Activated CD8-positive, alpha-beta memory T cell treated with anti-CD3 and anti-CD28 coated beads, Interleukin-2, amount 50 U/mL, for 1 hour (primary cell): ENCODE results near the gene CCDC88C.

Experiments
- DNase-seq: peaks from one replicate; pipeline ENCODE4 v3.0.0-alpha.2; 2020; ENCODE audit errors: extremely low read depth

Gene CCDC88C

GRCh38 chr14:91293281-91293680, 124.3 kb downstream of the CCDC88C start:
- DNase-seq = no peak

DNA sequence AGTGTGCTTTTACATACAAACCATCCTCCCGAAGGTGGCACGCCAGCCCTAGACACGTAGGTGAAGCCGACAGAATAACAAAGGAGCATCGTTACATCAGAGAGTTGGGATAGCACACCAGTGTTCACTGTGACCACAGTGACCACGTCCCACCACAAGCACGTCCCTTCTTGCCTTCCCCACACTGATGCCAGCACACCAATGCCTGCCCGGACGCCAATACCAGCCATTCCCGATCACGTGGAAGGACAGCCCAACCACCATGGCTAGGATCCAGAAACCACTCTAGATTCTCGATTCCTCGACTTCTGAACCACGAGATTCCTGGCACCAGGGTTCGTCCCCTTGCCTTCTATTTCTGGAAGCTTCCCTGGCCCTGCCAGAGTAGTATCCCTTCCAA, 125.1 kb downstream of the CCDC88C start:
- no peak for DNase-seq

DNA sequence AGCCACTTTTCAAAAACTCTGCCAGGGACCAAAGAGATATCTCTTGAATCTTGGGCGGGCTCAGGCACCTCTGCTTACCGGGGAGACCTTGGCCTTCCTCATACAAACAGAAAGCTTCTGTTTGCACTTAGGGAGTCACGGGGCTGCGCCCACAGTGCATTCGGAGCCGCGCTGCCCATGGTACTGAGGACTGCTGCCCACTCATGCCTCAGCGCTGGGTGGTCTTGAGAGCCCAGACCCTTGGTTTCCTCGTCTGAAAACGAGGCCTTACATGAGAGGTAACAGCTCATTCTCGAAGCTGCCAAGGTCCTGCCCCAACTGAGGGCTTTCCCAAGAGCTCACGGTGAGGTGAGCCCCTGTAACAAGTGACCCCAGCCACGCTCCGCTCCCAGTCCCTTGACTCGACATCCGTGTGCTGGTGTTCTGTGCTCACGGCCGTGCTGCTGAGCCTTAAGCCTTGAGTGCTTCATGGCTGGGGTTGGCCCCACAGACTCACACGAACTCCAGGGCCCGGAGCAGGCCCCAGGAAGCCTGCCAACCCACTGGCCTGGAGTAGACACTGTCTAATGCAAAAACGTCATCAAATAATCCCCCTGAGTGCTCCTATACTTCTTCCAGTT, 125.7 kb downstream of the CCDC88C start:
- DNase-seq = no peak

DNA sequence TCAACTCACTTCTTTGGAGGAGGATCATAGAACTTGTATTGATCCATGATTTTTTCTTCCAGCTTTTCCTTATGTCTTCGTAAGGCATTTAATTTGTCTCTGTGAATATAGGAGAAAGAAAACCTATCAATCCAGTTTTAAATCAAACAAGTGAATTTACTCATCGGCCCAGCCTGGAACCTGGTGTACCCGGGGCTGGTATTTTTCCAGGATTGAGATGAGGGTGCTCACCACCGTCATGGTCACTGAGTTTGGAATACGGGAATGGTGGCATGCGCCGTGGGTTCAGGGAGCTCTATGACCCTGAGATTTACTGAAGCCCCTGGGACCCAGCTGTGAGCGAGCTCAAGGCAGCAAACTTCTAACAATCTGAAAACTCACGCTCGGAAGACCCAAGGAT, 126.6 kb downstream of the CCDC88C start:
- DNase-seq = no peak

GRCh38 chr14:91289464-91289863, 128.2 kb downstream of the CCDC88C start:
- no peak for DNase-seq

- no peak for DNase-seq
Observed at GRCh38 chr14:91288876-91289275, 128.7 kb downstream of the CCDC88C start.

GRCh38 chr14:91286530-91286937, 131.1 kb downstream of the CCDC88C start:
- peak; percentile 41 for DNase-seq

DNA sequence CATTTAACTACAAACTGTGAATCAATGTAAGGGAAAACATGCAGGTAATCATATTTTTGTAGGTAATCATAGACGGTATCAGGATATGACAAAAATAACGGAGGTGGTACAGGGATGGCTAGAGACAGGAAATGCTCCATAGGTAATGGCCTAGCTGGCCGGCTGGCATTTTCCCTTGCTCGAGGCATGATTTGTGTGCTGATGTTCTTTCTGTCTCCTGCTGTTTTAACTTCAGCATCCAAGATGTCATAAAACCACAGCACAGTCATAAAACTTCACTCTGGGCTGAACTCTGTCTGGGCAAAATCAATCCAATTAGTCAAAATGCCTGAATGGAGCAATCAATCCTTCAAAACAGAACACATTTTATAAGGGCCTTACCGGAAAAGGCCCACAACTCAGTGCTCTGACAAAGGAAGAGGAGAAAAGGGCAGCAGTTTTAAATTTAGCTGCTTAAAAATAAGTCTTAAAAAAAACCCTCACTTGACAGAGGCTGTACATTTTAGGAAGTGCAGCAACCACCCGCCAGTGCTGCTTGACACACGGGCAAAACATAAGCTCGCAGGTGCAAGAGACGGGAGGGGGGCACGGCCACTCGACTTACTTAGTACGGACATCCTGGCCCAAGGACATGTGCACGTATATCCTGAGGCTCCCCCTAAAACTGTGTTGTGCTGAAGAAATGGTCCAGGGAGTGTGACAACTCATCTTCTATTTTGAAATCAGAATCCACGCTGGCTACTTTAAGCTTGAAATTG, 132.7 kb downstream of the CCDC88C start:
- no peak for DNase-seq

DNA sequence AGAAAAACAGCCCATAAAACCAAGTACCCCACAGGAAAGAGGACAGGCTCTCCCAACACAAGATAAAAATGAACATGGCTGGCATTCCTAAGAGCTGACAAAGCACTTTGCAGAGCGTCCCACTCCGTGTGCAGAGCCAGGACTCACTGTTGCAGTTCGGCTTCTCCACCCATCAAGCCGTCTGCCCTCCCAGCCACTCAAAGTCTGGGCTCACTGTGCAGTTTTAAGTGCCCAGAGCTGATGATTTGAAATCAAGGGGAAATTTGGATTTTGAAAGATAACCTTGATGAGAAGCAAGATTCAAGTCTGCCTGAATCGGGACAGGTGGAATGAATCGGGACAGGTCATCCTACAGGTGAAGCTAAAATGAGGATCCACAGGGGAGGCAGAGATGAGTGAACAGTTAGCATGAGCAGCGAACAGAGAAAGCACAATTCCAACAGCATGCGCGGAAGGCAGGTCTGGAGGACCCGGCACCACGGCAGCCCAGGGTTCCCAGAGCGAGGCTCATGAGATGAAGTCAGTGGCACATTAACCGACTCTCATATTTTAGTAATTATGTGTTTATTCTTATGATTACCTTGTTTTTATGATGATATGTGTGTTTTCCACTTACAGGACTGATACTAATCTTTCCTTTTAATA, 133.4 kb downstream of the CCDC88C start:
- no peak for DNase-seq

DNA sequence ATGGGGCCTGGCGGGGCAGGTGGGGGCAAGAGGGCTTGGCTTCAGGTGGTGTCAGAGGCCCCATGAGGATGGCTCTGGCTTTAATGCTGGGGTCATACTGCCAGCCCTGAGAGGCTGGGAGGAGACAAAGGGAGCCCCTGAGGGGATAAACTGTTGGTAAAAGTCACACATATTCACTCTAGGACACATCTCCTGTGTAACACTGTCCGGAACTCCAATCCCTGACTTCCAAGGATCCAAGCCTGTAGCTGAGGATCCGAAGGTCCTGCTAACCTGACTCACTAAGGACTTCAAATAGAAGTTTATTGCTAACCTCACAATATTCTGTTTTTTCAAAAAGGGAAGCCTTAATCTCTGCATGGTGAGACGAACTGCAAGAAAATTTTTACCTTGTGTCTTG, 134.0 kb downstream of the CCDC88C start:
- no peak for DNase-seq

- no peak for DNase-seq
Observed at GRCh38 chr14:91282954-91283645, 134.5 kb downstream of the CCDC88C start.

GRCh38 chr14:91281346-91281745, 136.3 kb downstream of the CCDC88C start:
- no peak for DNase-seq

- no peak for DNase-seq
Observed at GRCh38 chr14:91280129-91280528, 137.5 kb downstream of the CCDC88C start.

GRCh38 chr14:91279354-91279753, 138.3 kb downstream of the CCDC88C start:
- DNase-seq = no peak

GRCh38 chr14:91278383-91278715, 139.3 kb downstream of the CCDC88C start:
- DNase-seq = no peak

DNA sequence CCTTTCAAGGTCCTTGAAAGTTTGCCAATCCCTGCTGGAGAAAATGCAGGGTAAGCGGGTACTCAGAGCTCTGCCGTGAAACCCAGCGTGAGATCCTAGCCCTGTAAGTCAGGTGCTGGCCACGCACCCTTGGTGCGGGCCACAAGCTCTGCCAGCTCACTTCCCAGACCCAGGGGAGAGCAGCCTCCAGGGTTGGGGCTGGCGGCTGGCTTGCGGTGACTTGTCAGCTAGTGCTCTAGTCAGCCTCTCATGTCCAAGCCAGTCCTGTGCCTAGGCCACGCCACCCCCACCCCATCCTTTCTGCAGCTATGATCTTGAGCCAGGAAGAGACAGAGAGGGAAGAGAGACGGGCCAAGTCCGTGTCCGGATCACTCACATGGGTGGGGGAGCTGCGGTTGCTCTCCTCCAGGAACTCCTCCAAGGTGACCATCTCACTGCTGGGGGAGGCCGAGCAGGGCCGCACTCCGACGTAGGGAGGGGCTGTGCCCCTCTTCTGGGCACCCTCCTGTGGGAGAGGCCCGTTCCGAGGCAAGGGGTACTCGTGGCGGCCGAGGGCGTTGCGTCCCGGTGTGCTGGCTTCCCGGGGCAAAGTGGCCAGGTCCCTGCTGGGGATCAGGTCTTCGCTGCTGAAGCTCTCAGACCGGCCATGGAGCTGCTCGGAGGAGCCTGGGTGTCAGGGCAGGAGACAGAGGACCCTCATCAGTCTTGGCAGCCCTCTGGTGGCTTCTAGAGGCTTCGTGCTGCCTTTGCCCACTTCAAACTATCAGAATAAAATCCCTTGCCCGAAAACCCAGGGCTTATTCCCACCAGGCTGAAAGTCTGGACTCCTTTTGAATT, 139.9 kb downstream of the CCDC88C start:
- DNase-seq = no peak

GRCh38 chr14:91274796-91275195, 142.8 kb downstream of the CCDC88C start:
- DNase-seq = no peak

- no peak for DNase-seq
Observed at GRCh38 chr14:91273885-91274273, 143.7 kb downstream of the CCDC88C start.

DNA sequence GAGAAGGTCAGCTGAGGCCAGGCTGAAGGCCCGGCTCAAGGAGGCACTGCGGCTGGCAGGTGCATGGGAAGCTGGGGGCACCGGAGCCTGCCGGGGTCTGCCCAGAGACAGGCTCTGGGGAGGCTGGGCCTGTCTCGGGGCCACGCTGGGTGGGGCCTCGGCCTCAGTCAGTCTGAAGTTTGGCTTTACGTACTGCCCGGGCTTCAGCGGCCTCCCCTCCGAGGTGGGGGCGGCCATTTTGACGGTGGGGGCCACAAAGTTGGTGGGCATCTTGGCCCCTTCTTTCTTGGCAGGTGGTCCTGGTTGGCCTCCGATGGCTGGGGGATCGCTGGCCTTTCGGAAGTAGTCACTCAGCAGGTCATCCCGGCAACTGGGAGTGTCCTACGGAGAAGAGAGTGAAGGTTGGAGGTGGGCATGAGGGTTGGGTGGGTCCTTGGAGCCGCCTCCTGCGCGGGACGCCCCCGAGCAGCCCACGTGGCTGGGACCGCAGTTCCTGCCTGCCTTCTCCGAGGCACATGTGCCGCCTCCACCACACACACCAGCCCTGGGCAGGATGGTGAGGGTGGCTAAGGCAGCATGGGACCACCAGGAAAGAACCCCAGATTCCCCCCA, 144.2 kb downstream of the CCDC88C start:
- no peak for DNase-seq

DNA sequence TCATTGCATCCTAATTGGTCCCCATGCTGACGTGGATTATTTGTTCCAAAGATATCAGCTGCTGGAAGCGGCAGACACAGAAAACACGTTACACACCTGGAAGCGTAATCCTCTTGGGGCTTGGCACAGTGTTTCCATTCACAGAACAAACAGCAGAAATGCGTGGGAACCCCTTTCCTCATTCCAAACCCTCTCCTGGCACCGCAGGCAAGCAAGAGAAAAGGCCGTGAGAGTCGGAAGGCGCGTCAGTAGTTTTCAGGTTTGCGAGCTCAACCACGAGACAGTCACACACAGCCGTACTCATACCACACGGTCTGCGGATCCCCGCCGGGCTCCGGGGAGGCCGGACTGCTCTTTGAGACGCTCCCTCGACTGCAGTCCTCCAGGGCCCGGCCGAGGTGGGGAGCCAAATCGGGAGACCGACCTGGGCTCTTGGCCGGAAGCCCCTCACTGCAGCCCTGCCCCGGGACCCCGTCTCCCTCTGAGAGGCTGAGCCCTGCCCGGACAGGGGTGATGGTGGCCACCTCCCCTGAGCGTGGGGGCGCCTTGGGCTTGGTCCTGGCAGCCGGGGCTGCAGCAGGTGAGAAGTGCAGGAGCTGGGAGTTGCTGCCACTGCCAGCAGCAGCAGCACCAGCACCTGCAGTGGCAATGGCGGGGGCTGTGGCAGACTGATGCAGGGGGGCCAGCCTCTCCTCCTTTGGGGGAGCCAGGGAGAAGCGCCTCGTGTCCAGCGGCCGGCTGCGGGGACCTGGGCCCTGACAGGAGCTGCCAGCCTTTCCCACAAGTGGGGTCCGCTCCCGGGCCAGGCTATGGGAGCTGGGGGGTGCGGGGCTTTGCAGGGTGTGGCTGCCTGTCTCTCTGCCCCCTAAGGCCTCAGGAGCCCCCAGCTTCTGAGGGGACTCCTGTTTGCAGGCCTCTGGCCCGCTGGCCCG, 145.0 kb downstream of the CCDC88C start:
- no peak for DNase-seq
